Stimulated activated CD8-positive, alpha-beta memory T cell treated with anti-CD3 and anti-CD28 coated beads, Interleukin-7, amount 100 ng/mL, for 24 hours (primary cell): ENCODE results near the gene SLC38A10.

ENCODE experiments used
- DNase-seq: peaks from one replicate; pipeline ENCODE4 v3.0.0-alpha.2; 2020; ENCODE audit warnings: low read depth

Gene SLC38A10

DNA sequence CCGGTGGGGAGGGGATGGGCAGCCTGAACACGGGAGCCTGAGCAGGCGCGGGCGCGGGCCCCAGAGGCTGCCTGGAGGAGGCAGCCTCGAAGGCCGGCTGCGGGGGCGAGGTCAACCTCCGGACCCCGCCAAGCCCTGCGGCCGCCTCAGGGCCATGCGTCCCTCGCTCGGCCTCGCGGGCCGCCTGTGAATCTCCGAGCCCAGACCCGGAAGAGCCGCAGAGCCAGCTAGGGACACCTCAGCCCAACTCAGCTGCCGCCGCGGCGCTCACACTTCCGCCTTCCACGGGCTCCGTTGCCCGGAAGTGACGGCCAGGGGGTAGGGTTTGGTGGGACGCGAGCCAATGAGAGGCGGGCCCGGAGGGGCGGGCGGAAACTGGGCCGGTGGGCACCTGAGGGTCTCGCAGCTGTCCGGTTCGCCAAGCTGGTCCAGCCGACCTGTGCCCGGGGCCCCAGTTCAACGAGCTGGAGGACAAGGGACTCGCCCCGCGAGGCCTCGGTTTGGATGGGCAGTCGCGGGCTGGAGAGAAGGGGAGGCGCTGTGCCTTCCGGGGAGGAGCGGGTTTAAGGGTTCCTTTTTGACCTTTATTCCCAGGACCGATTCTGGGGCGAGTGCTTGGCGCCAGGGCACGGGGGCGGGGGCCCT, at the start of gene SLC38A10:
Gene SLC38A10, minus strand, starts transcription at position 277 of the 645 bp plus-strand sequence. CDS start 386 bp downstream, outside the sequence.
- DNase-seq: peak; percentile 84

DNA sequence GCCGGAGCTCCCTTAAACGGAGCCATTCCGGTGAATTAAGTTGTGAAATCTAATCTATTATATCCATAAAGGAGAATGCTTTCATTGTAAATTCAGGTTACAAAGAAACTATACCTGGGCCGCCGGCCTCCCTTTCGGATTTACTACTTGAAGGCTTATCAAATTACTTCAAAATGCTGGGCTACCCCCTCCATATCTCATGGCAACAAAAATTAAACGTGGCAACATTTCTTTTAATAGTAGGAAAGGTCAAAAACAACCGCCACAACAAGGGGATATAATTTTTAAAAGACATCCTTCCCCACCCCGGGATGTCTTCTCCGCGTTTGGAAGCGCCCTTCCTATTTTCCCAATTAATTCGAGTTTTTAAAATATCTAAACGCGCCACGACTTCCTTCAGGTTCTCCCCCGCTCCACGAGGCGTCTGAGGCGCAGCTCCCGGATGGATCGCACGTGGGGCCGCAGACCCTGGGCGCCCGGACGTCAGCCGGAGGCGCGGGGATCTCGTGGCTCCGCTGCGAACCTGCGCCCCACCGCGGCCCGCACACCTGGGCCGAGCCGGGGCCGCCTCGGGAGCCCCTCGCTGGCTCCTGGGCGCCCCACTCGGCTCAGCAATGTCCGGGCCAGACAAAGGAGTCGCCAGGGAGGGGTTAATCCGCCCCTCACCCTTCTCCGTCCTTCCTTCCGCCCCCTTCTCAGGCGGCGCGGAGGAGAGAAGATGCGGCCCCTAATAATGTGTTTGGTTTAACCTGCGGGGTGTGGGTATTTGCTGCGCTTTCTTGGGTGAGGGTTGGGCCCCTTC, 47.4 kb upstream of the SLC38A10 start:
- DNase-seq: no peak

- no peak for DNase-seq
Measured at GRCh38 chr17:81341516-81342268, 46.6 kb upstream of the SLC38A10 start.

- no peak for DNase-seq
Measured at GRCh38 chr17:81340607-81341515, 45.8 kb upstream of the SLC38A10 start.

DNA sequence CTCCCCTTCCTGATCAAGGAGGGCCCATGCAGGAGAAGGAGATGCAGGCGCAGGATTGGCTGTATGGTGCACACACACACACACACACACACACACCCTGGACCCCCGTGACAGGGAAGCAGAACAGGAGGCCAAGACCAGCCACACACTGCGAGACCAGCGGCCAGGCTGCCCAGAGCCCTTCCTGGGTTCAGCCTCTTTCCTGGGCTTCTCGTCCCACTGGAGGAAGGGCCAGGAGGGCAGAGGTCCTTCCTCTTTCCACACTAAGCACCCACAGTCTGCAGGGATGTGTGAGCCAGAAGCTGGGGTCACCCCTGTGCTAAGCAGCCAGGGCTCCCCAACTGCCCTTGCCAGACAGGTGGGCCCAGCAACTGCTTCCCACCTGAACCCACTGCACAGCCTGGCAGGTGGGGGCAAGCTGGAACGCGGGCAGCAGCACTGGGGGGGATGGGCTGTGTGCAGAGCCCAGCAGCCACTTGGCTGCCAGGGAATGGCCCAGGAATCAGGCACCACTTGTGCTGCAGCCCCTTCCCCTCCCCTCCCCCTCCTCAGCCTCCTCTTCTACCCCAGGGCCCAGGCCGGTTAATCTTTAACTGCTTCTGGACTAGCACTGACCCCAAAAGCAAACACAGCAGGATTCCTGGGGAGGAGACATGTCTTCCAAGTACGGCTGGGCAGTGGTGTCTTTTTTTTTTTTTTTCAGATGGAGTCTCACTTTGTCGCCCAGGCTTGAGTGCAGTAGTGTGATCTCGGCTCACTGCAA, 44.6 kb upstream of the SLC38A10 start:
- no peak for DNase-seq

GRCh38 chr17:81339191-81339533, 44.1 kb upstream of the SLC38A10 start:
- DNase-seq: no peak

GRCh38 chr17:81338274-81339190, 43.4 kb upstream of the SLC38A10 start:
- DNase-seq: no peak

DNA sequence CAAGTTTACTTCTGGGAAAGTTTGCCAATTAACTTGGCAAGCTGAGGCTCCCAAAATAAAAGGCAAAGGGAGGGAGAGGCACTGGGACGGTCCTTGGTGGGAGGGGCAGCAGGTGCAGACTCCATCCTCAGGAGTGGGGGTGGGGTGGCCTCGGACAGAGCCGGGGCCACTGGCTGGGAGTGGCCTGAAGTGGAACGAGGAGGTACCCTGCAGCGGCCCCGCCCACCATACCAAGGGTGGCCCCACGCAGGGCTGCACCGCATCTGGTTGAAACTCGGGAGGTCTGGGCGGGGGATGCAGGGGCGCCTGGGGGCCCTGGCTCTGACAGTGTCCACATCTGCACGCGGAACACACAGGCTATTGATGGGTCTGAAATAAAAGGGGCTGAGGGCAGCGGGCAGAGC, 42.4 kb upstream of the SLC38A10 start:
- DNase-seq: no peak

GRCh38 chr17:81336930-81337325, 41.8 kb upstream of the SLC38A10 start:
- no peak for DNase-seq

GRCh38 chr17:81336296-81336929, 41.3 kb upstream of the SLC38A10 start:
- no peak for DNase-seq

- DNase-seq: no peak
Measured at GRCh38 chr17:81335773-81336157, 40.7 kb upstream of the SLC38A10 start.

DNA sequence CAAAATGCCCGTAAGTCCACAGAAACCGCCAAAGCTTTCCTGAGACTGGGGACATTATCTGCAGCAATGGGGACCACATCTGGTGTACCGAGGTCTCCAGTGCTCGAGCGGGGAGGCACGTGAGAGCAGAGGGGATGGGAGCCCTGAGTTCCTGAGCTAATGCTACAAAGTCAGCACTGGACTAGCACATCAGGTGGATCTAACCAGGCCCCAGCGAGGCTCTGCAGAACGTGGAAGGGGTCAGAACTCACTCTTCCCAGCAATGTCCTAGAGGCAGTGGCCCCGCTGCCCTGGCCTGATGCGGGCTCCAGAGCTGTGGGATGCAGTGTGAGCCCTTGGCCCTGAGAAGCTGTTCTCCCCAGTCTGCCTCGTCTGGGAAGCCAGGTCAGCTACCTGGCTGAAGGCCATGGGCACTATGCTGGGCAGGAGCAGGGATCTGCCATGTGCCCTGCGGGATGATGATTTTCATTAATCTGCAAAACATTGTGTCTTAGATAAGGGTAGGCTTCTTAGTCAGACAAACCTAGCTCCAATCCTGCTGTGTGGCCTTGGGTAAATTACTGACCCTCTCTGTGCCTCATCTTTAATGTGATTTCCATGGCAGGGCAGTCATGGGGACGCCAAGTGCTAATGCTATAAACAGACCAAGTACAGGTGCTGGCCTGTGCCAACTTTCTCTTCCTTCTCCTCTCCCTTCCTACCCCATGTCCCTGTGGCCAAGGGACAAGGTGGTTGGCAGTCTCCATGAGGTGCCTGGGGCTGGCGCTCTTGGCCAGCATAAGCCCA, 40.1 kb upstream of the SLC38A10 start:
- no peak for DNase-seq

DNA sequence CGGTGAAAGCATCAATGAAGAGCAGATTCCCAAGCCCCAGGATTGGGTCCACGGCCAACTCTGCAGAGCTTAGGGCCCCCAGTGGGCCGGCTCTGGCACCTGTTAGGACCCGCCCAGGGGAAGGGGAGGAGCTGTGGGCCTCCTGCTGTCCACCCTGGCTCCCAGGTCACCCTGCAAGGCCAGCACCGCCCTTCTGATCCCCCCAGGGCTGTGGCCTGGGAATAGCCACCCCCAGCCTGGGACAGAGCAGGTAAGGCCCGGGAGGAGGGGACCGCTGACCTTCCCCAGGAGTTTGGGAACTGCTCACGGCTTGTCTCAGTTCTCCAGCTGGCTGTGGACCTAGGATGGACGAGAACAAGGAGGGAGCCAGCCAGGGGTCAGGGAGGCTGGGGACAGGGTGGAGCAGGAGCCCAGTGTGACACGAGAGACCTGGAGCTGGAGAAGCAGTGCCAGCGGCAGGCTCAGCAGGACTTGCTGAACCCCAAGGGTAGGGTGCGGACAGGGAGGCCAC, 39.3 kb upstream of the SLC38A10 start:
- DNase-seq: no peak

DNA sequence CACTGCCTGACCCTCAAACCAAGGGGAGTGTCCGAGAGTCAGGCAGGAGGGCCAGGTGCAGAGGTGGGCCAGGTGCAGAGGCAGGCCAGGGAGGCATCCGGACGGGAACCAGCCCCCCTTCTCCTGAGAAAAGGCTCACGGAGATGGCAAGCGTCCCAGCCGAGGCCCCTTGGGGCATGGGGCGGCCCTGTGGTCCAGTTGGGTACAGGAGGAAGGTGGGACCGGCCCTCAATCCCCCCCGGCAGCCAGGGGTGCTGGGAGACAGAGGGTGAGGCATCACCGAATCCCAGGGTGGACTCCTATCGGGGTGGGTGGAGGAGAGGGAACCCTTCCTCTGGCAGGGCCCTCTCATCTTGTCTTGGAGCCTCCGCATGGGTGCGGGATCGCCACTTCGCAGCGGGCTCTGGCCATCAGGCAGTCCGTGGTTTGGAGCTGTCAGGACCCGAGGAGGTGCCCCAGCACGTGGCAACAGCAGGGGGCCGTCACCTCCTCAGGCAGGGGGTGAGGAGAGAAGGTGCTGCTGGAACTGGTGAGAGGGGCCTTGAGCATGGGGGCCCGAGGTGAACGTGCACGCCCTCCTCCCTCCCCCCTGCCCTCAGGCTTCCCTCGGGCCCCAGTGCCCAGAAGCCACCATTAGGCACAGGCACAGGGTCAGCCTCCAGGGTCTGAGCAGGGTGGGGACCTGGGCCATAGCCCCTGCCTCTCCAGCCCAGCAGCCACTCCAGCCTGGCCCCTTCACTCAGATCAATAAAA, 38.7 kb upstream of the SLC38A10 start:
- DNase-seq: no peak

GRCh38 chr17:81332914-81333528, 37.9 kb upstream of the SLC38A10 start:
- no peak for DNase-seq

DNA sequence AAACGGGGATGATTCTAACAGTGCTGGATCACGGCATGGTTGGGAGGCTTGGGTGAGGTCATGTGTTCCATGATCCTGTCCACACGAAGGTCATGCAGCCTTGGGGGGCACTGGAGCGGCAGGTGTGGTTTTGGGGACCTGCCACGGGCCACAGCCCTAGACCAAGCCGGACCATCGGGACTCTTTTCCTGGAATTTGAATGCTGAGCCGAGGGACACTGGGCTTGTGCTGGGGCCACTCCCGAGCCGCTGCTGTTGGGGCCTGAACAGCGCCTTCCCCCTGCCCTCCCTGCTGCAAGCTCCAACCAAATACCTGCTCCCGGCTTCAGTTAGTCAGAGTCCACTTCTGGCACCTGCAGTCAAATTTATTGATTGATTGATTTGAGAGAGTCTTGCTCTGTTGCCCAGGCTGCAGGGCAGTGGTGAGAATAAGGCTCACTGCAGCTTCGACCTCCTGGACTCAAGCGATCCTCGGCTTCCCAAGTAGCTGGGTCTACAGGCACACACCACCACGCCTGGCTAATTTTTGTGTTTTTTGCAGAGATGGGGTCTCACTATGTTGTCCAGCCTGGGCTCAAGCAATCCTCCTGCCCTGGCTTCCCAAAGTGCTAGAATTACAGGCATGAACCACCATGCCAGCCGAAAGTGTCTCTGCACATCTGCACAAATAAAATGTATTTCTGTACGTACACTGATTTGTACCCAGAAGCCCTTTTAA, 37.2 kb upstream of the SLC38A10 start:
- DNase-seq: no peak
